ENCODE data around the gene OSGEPL1. TPM values are rescaled to one million over a fixed set of nuclear protein-coding genes. Genes with fewer than 3 reads are reported as not detected.

The OSGEPL1 gene
- total RNA-seq, 1 experiment from 2014 or later = 12.6 TPM

- no peaks in the 10 kb centered on the region for H3K4me1 ChIP-seq (ENCODE audit: insufficient read depth, low read length)
- TF ChIP-seq CTCF (conservative IDR thresholded peaks at IDR 0.05; ENCODE audit: low read depth, low read length) (no peak), EZH2 (IDR thresholded peaks at IDR 0.05; ENCODE audit: low read length, unreplicated experiment) (no peak), EZH2phosphoT487 (IDR thresholded peaks at IDR 0.05; ENCODE audit: borderline replicate concordance, low read length) (no peak)
- ChIA-PET CTCF (no interaction called here), POLR2A (ENCODE audit: unreplicated experiment) (no interaction called here)
- peaks cover 23% of the 10 kb centered on the region for H3K36me3 ChIP-seq (ENCODE audit: low read depth, low read length)
- H3K27ac ChIP-seq (ENCODE audit: low read length) = no peak overlapping the region
- intact Hi-C loops (cut with micrococcal nuclease) = no loop called here
- no peak overlapping the region for H3K4me3 ChIP-seq (ENCODE audit: low read length)
- H3K9ac ChIP-seq (ENCODE audit: low read length) = no peak overlapping the region
- DNase-seq (no peak), ATAC-seq (no peak)
- H2AFZ ChIP-seq (ENCODE audit: low read length) = no peak overlapping the region
- no peaks in the 10 kb centered on the region for H3F3A ChIP-seq (ENCODE audit: low read length, unreplicated experiment)
- H3K9me2 ChIP-seq (replicated peaks; ENCODE audit: low read length) = no peaks in the 10 kb centered on the region
- peaks cover 33% of the 10 kb centered on the region for H3K79me2 ChIP-seq (ENCODE audit: low read length)
- no peaks in the 10 kb centered on the region for H3K9me3 ChIP-seq (ENCODE audit: low read length)
- no TSS peak for BruUV-seq (replicated peaks)
- H4K20me1 ChIP-seq (ENCODE audit: low read length) = no peaks in the 10 kb centered on the region
- H3K27me3 ChIP-seq (ENCODE audit: low read length) = no peaks in the 10 kb centered on the region
- no peak overlapping the region for H3K4me2 ChIP-seq (ENCODE audit: low read length)
These were observed 28.9 kb upstream of the OSGEPL1 start for GRCh38 chr2:189791338-189792042.

GRCh38 chr2:189783927-189784867 is 21.6 kb upstream of the OSGEPL1 start, which contains the start of the genes ORMDL1 and PMS1:
TSS of gene ORMDL1 (minus strand) at chr2:189784339. CDS start at chr2:189782595, 1,744 bp downstream.
TSS of gene PMS1 (plus strand) at chr2:189784450. CDS start at chr2:189791810, 7,360 bp downstream.
- Histone ChIP-seq H3K4me1 (ENCODE audit: insufficient read depth, low read length) (peaks cover 19% of the 10 kb centered on the region), H3F3A (ENCODE audit: low read length, unreplicated experiment) (no peaks in the 10 kb centered on the region), H3K4me3 (ENCODE audit: low read length) (peak within 1 kb of the TSS; percentile 80), H3K4me2 (ENCODE audit: low read length) (peak within 1 kb of the TSS; percentile 79), H3K9me3 (ENCODE audit: low read length) (no peaks in the 10 kb centered on the region), H3K36me3 (ENCODE audit: low read depth, low read length) (peaks cover 30% of the 10 kb centered on the region), H4K20me1 (ENCODE audit: low read length) (no peaks in the 10 kb centered on the region), H3K27ac (ENCODE audit: low read length) (peak within 1 kb of the TSS; percentile 71), H3K79me2 (ENCODE audit: low read length) (peaks cover 84% of the 10 kb centered on the region), H3K9ac (ENCODE audit: low read length) (peak within 1 kb of the TSS; percentile 84), H3K9me2 (replicated peaks; ENCODE audit: low read length) (no peaks in the 10 kb centered on the region), H2AFZ (ENCODE audit: low read length) (peak within 1 kb of the TSS; percentile 91), H3K27me3 (ENCODE audit: low read length) (no peaks in the 10 kb centered on the region)
- intact Hi-C loops (cut with micrococcal nuclease) = loop anchor here (2.0 to 5.0 kb wide), 2 partner anchors 21 to 122 kb away; partner anchors contain the start of genes ASNSD1 and OSGEPL1
- DNase-seq (peak; percentile 96), ATAC-seq (peak; percentile 92)
- CTCF ChIA-PET = no interaction called here
- POLR2A ChIA-PET (ENCODE audit: unreplicated experiment) = interaction anchor here (0.7 kb wide), 1 partner anchor 21 kb away, joined by 3 read pairs; the partner anchor contains the start of gene OSGEPL1
- TSS peak; percentile 66 for BruUV-seq (replicated peaks)
- TF ChIP-seq EZH2phosphoT487 (IDR thresholded peaks at IDR 0.05; ENCODE audit: borderline replicate concordance, low read length) = no peak
- no peak for TF ChIP-seq CTCF (conservative IDR thresholded peaks at IDR 0.05; ENCODE audit: low read depth, low read length)
- no peak for TF ChIP-seq EZH2 (IDR thresholded peaks at IDR 0.05; ENCODE audit: low read length, unreplicated experiment)

Data from PC-3 (cell line).